NK-92 (cell line): ENCODE data around the gene DCUN1D2.
"Not testable (repeated sequence)": the region's sequence is repeated elsewhere in the genome, so short reads cannot be mapped to it uniquely, and the experiment has no call there.

ENCODE experiments used
- DNase-seq: peaks from one replicate; lab custom pipeline; 2025; ENCODE audit not compliant: unreplicated experiment; lab: John Stamatoyannopoulos, UW

The DCUN1D2 gene

DNA sequence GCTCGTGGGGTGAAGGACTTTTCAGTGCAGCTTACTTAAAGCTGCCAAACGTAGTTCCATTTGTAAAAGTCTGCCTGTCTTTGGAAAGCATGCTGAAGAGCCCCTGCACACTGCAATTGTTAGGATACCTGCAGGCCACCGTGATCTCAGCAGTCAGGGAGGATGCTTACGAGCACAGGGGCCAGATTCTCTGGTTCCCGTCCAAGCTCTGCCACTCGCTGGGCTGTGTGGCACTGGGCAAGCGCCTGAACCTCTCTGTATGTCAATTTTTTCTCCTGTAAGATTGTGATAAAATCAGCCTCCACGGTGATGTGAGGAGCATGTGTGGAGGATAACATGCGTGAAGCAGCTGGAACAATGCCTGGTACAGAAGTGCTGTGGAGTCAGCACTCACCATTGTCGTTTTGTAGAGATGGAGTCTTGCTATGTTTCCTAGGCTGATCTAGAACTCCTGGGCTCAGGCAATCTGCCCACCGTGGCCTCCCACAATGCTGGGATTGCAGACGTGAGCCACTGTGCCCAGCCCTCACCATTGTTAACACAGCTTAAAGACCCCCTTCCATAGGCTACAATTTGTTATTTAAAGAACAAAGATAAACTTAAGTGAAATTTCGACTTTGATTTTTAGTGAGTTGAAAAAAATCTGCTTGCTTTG lies 40.7 kb downstream of the DCUN1D2 start:
- DNase-seq = no peak

DNA sequence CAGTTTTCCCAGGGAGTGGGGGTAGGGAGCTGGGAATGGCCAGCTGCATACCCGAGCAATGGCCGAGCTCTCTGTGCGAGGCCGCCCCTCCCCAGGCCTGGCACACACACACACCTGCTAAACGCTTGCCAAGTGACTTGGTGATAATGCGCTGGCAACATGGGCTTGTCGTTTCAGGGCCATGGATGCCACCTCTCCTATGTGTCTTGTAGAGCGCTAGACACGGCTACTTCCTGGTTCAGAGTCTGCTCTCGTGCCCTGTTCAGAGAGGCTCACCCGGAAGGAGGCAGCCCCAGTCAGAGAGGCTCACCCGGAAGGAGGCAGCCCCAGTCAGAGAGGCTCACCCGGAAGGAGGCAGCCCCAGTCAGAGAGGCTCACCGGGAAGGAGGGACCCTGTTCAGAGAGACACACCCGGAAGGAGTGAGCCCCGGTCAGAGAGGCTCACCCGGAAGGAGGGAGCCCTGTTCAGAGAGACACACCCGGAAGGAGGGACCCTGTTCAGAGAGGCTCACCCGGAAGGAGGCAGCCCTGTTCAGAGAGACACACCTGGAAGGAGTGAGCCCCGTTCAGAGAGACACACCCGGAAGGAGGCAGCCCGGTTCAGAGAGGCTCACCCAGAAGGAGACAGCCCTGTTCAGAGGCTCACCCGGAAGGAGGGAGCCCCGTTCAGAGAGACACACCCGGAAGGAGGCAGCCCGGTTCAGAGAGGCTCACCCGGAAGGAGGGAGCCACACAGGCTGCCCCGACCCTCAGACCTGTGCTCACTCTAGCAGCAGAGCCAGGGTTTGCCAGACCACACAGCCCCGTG lies 41.4 kb downstream of the DCUN1D2 start:
- no peak for DNase-seq

DNA sequence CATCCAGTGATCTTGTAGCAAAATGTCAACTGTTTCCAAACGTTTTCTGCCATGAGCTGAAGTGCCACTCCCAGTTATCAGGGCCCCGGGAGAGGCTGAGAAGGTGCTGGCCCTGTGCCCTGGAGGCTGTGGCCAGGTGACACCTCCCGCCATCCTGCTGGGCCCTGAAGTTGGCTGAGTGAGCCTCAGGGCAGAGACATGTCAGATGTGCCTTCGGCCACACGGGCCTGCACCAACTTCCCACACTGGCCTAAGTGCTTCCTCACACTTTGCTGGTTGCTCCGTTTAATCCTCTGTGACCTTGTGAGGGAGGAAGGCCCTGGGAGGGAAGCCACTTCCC lies 42.0 kb downstream of the DCUN1D2 start:
- DNase-seq = no peak

- no peak for DNase-seq
Observed at GRCh38 chr13:113447596-113447995, 42.9 kb downstream of the DCUN1D2 start.

DNA sequence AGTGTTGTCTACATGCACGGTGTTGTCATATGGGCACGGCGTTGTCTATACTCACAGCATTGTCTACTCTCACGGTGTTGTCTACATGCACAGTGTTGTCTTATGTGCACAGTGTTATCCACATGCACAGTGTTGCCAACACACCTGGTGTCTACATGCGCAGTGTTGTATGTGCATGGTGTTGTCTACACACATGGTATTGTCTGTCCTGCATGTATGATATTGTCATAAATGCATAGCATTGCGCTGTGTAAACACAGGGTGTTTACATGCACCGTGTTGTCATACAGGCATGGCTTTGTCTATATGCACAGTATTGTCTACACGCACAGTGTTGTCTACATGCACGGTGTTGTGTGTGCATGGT lies 44.0 kb downstream of the DCUN1D2 start:
- no peak for DNase-seq

- no peak for DNase-seq
Observed at GRCh38 chr13:113445791-113446487, 44.6 kb downstream of the DCUN1D2 start.

- no peak for DNase-seq
Observed at GRCh38 chr13:113443991-113444390, 46.5 kb downstream of the DCUN1D2 start.

GRCh38 chr13:113442985-113443362 lies 47.5 kb downstream of the DCUN1D2 start:
- DNase-seq = no peak

GRCh38 chr13:113442354-113442984 lies 48.0 kb downstream of the DCUN1D2 start:
- no peak for DNase-seq

- DNase-seq = no peak
Observed at GRCh38 chr13:113441661-113442060, 48.9 kb downstream of the DCUN1D2 start.

DNA sequence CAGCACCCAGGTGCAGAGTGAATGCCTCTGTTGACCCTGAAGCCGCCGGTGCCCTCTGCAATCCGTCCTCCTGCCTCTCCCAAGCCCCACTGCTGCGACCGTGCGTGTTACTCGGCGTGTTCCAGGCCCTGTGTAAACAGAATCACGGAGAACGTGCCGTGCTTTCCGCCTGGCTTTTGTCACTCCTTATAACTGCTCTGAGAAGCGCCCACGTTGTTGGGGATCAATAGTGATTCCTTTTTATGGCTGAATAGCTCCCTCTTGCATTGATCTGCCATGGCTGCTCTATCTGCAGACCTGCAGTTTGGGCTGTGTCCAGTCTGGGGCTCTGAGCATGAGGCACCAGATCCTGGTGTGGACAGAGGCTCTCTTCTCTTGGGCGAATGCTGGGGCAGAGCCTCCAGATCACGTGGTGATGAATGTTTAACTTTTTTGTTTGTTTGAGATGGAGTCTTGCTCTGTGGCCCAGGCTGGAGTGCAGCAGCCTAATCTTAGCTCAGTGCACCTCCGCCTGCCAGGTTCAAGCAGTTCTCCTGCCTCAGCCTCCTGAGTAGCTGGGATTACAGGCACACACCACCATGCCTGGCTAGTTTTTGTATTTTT lies 53.0 kb downstream of the DCUN1D2 start:
- no peak for DNase-seq

- not testable (repeated sequence) for DNase-seq
Observed at GRCh38 chr13:113436866-113437265, 53.6 kb downstream of the DCUN1D2 start.

- not testable (repeated sequence) for DNase-seq
Observed at GRCh38 chr13:113435907-113436306, 54.6 kb downstream of the DCUN1D2 start.

GRCh38 chr13:113433391-113433916 lies 57.1 kb downstream of the DCUN1D2 start:
- DNase-seq = no peak

DNA sequence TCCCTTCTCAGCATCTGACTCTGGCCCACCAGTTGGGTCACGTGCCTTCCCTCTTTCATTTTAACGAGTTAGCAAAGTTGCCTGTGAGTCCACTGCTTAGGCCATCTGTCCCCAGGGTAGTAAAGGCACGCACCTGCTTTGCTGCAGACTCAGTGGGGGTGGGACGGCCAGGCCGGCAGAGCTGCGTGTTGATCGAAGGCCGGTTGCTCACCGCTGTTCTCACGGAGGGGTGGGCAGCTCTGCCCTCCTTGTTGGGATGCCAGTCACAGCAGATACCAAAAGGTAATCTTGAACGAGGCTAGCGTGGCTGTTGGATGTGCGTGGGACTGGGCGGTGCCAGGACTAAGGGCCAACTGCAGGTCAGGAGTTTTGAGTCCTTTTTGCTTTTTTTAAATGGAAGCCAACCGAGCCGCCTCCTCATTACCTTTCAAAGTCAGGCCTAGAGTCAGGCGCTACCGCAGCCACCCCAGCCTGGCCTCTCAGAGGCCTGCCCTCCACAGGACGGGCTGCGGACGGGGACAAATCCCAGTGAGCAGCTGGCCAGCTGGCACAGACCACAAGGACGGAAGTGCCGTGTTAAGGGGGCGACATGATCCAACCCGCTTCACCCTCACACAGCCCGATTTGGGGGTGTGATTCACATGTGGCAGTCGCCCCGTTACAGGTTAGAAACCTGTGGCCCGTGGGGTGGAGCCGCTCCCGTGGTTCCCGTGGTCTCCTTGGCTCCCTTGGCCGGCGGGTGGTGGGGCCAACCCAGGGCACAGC lies 57.8 kb downstream of the DCUN1D2 start:
- no peak for DNase-seq

GRCh38 chr13:113431171-113431570 lies 59.3 kb downstream of the DCUN1D2 start:
- DNase-seq = no peak

DNA sequence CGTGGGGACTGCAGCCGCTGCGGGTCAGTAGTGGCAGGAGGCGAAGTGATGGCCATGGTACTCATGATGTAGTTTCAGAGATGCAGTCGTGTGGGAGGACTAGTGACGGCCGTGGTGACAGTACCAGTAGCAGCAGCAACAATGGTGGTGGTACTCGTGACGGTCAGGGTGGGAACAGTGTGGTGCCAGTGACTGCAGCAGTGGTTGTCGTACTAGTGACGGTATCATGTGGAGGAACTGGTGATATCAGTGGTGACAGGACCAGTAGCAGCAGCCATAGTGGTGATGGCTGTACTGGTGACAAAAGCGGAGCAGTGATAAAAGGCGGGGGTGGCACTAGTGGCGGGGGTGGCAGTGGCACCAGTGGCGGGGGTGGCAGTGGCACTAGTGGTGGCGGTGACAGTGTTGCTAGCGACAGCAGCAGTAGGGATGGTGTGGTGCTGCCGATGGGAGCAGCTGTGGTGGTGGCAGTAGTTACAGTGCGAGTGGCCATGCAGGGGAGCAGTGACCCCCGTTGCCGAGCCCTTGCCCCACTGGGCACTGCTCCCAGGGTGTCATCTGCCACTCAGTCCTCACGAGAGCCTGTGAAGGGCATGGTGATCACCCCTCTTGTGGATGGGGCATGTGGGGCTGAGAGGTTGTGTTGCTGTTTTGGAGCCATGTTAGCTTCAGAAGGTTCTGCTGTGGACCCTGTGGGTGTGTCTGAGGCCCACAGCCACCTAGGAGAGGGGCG lies 60.0 kb downstream of the DCUN1D2 start:
- no peak for DNase-seq

DNA sequence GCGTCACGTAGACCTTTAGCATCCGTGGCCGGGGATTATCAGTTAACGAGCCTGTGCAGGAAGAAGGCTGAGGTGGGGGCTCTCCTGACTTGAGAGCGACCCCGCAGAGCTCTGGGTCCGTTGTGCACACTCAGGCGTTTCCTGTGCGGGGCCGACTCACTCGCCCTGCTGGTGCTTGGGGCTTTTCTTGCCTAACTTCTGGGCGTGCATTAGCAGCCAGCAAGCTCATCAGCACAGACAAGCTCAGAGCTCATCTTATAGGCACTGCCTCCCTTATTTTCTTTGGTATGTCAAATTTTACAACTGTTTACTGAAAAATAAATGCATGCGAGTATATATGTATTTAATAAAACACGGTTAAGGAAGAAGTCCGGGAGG lies 60.9 kb downstream of the DCUN1D2 start:
- no peak for DNase-seq

DNA sequence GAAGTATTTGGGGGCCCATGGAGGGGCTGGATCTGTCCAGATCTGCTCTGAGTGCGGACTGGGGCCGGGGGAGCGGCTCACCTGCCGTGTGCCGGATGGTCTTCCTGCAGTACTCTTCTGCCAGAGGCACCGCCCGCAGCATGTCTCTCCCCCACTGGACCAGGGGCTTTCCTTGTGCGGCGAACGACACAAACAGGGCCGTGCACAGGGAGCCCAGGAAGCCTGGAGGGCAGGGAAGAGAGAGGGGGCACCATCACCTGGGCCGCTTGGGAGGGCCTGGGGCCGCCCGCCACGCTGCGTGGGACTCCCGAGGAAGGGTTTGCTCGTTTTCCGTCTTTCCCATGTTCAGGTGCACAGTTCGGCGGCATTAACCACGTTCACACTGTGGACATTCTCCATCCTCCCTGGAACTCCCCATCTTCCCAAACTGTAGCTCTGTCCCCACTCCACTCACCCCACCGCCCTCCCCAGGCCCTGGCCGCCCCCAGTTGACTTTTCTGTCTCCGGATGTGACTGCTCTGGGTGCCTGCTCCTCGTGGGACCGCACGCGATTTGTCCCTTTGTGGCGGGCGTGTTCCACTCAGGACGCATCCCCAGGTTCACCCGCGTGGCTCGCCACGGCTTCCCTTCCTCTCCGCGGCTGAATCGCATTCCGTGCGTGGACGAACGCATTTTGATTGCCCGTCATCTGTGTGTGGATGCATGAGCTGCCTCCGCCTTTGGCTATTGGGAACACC lies 61.5 kb downstream of the DCUN1D2 start:
- DNase-seq = no peak
